Glutamatergic neuron (in vitro differentiated cells): ENCODE results near the gene RETREG2. TPM values are rescaled to one million over a fixed set of nuclear protein-coding genes. Genes with fewer than 3 reads are reported as not detected.

Experiments used
- DNase-seq: peaks from one replicate; pipeline ENCODE4 v3.0.0; 2022
- H3K27ac Mint-ChIP-seq: one replicate; pipeline ENCODE4 v1.8.0; 2020; ENCODE audit warnings: mild to moderate bottlenecking, mixed read lengths, inconsistent platforms; ENCODE audit not compliant: unreplicated experiment
- H3K27me3 Mint-ChIP-seq: one replicate; pipeline ENCODE4 v1.8.0; 2020; ENCODE audit warnings: mild to moderate bottlenecking, moderate library complexity, mixed read lengths, inconsistent platforms; ENCODE audit not compliant: unreplicated experiment
- H3K36me3 Mint-ChIP-seq: one replicate; pipeline ENCODE4 v1.8.0; 2020; ENCODE audit warnings: mild to moderate bottlenecking, mixed read lengths, inconsistent platforms; ENCODE audit not compliant: unreplicated experiment
- H3K4me1 Mint-ChIP-seq: one replicate; pipeline ENCODE4 v1.8.0; 2020; ENCODE audit warnings: mild to moderate bottlenecking, low read depth, mixed read lengths, inconsistent platforms; ENCODE audit not compliant: unreplicated experiment
- H3K4me3 Mint-ChIP-seq: one replicate; pipeline ENCODE4 v1.8.0; 2020; ENCODE audit warnings: mild to moderate bottlenecking, mixed read lengths, inconsistent platforms; ENCODE audit not compliant: unreplicated experiment
- H3K9me3 Mint-ChIP-seq: one replicate; pipeline ENCODE4 v1.8.0; 2020; ENCODE audit warnings: mild to moderate bottlenecking, moderate library complexity, mixed read lengths, inconsistent platforms; ENCODE audit not compliant: unreplicated experiment
- total RNA-seq: library from RNA; stranded (reverse); fragmentation: NEBNext Ultra II Directional; extraction: Animal tissue kit (Norgen Biotek cat#: 25700); gene quantifications from one replicate; pipeline ENCODE4 v1.2.1, GENCODE V29; 2021; ENCODE audit not compliant: unreplicated experiment
- TF ChIP-seq, protein P1 (sequence below): fragments of 200-600 bp; sonication (generic); IDR thresholded peaks from one replicate; pipeline ENCODE4 v1.5.0; 2021; ENCODE audit not compliant: partially characterized antibody, unreplicated experiment

The RETREG2 gene
- total RNA-seq, 1 donor from 2014 or later, result 167 TPM

DNA sequence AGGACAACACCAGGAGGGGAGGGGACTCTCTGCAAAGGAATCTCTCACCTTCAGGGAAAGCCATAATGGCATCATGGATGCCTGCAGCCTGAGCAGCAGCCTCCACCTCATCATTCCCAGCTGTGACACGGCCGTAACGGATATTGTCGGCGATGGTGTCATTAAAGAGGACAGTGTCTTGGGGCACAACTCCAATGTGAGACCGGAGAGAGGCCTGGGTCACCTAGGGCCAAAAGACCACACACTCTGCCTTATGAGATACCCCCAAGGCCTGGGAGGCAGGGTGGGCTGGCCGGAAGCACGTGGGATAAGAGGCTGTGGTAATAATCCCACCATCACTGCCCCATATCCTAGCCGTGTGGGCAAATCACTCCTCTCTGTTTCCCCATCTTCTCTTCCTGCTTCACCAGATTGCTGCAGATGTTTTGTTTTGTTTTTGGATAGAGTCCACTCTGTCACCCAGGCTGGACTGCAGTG lies 32.8 kb downstream of the RETREG2 start:
- H3K27me3 Mint-ChIP-seq, result peaks cover 5% of the 10 kb centered on the region
- TF ChIP-seq, protein P1, sequence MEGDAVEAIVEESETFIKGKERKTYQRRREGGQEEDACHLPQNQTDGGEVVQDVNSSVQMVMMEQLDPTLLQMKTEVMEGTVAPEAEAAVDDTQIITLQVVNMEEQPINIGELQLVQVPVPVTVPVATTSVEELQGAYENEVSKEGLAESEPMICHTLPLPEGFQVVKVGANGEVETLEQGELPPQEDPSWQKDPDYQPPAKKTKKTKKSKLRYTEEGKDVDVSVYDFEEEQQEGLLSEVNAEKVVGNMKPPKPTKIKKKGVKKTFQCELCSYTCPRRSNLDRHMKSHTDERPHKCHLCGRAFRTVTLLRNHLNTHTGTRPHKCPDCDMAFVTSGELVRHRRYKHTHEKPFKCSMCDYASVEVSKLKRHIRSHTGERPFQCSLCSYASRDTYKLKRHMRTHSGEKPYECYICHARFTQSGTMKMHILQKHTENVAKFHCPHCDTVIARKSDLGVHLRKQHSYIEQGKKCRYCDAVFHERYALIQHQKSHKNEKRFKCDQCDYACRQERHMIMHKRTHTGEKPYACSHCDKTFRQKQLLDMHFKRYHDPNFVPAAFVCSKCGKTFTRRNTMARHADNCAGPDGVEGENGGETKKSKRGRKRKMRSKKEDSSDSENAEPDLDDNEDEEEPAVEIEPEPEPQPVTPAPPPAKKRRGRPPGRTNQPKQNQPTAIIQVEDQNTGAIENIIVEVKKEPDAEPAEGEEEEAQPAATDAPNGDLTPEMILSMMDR, result no peak
- no peak overlapping the region for H3K4me3 Mint-ChIP-seq
- peaks cover 14% of the 10 kb centered on the region for H3K9me3 Mint-ChIP-seq
- DNase-seq, result no peak
- no peaks in the 10 kb centered on the region for H3K36me3 Mint-ChIP-seq
- H3K4me1 Mint-ChIP-seq, result peaks cover 5% of the 10 kb centered on the region
- no peak overlapping the region for H3K27ac Mint-ChIP-seq

DNA sequence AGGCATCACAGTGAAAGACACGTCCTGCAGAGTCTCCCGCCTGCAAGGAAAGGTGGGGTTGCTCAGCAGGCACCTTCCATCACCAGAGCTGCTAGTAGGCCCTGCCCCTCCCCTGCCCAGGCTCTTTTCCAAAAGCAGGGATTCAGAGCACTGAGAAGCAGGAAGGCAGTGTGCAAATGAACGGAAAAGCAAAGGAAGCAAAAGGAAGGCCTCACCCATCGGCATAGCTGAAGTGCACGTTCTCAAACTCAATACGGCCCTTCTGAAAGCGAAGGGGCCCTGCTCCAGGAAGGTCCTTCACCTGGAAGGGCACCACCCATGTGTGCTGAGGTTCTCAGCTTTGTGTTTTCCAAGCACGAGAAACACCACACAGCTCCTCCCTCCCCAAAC lies 34.9 kb downstream of the RETREG2 start:
- Mint-ChIP-seq H3K27me3 (peaks cover 7% of the 10 kb centered on the region), H3K4me3 (no peak overlapping the region), H3K9me3 (peaks cover 12% of the 10 kb centered on the region), H3K36me3 (no peaks in the 10 kb centered on the region), H3K4me1 (peaks cover 6% of the 10 kb centered on the region), H3K27ac (no peak overlapping the region)
- TF ChIP-seq, protein P1, result no peak
- DNase-seq, result no peak

DNA sequence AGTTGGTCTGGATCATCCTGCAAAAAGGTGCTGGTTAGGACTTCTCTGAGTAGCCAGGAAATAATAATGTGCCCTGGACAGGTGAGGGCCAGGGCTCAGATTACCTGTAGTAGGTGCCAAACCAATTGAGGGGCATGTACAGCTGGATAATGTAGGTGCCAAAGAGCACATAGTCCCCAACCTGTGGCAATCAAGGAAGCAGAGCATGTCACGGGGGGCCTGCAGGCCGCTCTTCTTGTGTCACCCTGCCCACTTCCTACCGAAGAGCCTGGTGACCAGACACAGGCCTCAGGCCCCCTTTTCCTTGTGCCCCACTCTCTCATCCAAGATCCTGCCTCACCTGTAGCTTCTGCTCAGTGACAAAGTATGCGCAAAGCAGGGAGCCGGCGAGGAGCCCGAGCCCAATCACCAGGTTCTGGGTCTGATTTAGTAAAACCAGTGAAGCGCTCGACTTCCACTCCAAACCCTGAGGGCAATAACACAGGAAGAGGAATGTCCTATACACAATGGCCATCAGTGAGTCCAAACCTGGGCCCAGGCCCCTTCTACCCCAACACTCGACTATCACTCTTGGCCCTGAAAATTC lies 35.5 kb downstream of the RETREG2 start:
- H3K4me3 Mint-ChIP-seq, result no peak overlapping the region
- H3K9me3 Mint-ChIP-seq, result peaks cover 12% of the 10 kb centered on the region
- peaks cover 6% of the 10 kb centered on the region for H3K4me1 Mint-ChIP-seq
- no peak overlapping the region for H3K27ac Mint-ChIP-seq
- H3K36me3 Mint-ChIP-seq, result no peaks in the 10 kb centered on the region
- H3K27me3 Mint-ChIP-seq, result peaks cover 7% of the 10 kb centered on the region
- DNase-seq, result no peak
- TF ChIP-seq, protein P1, result no peak

DNA sequence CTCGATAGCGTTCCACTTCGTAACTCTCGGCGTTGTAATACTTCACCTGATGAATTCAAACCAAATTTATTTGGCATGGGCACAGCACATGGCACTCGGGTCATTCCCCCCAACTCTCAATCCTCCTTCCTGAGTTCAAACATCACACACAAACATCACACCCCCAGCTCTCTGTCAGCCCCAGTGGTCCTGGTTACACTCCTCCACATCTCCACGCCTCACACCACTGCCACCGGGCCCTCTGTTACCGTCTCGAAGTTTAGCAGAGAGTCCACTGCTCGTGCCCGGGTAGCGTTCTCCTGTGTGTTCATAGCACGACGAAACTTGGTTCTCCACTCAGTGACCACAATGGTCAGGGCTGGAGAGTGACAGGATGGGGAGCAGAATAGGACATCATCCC lies 36.1 kb downstream of the RETREG2 start:
- no peak overlapping the region for H3K4me3 Mint-ChIP-seq

DNA sequence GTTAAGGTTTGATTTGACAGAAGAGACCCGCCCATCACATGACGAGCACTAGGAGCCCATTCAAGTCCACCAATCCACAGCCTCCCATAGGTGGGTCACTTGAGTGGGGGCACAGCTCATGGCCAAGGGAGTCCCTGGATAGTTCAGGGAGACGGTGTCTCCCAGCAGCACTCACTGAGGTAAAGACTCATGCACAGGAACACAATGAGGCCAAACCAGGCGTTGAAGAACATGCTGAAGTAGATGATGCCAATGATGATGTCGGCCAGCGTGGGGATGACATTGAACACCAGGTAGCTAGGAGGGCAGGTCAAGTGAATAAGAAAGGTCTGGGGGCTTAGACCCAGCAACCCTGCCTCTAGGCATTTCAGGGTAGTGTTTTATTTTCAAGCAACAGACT lies 36.7 kb downstream of the RETREG2 start:
- peaks cover 11% of the 10 kb centered on the region for H3K4me1 Mint-ChIP-seq
- no peak overlapping the region for H3K27ac Mint-ChIP-seq

More for the DNA sequence above, 36.1 kb downstream of the RETREG2 start:
- H3K27me3 Mint-ChIP-seq, result peaks cover 7% of the 10 kb centered on the region
- no peak overlapping the region for H3K27ac Mint-ChIP-seq
- TF ChIP-seq, protein P1, result no peak
- no peaks in the 10 kb centered on the region for H3K36me3 Mint-ChIP-seq
- no peak for DNase-seq
- H3K4me1 Mint-ChIP-seq, result peaks cover 8% of the 10 kb centered on the region
- peaks cover 11% of the 10 kb centered on the region for H3K9me3 Mint-ChIP-seq

More for the DNA sequence above, 36.7 kb downstream of the RETREG2 start:
- Mint-ChIP-seq H3K27me3 (peaks cover 7% of the 10 kb centered on the region), H3K4me3 (no peak overlapping the region), H3K9me3 (peaks cover 15% of the 10 kb centered on the region), H3K36me3 (no peaks in the 10 kb centered on the region)
- TF ChIP-seq, protein P1, result no peak
- no peak for DNase-seq
